ENCODE data around the gene SELENOO. TPM values are rescaled to one million over a fixed set of nuclear protein-coding genes. Genes with fewer than 3 reads are reported as not detected.

Gene SELENOO
- polyA plus RNA-seq, 1 experiment, result 6.8 TPM

- H3K27me3 ChIP-seq (ENCODE audit: control insufficient read depth, insufficient read depth, low read length), result no peaks in the 10 kb centered on the region
- H3K9me3 ChIP-seq (ENCODE audit: control insufficient read depth, insufficient read depth, low read length), result no peaks in the 10 kb centered on the region; the same call in 1 of the 2 replicates
- H3K27ac ChIP-seq (ENCODE audit: low read depth, low read length), result no peak overlapping the region
- ChIA-PET CTCF (interaction anchor here (0.7 kb wide), 1 partner anchor 38 kb away, joined by 3 read pairs; no protein-coding TSS in a partner anchor), POLR2A (interaction anchor here (0.6 to 0.7 kb wide), 2 partner anchors 204 to 225 kb away, joined by 4 read pairs; no protein-coding TSS in a partner anchor)
- TF ChIP-seq CTCF (IDR thresholded peaks at IDR 0.05; ENCODE audit: low read depth, low read length), result no peak
- no peak for DNase-seq (ENCODE audit: low read depth, low spot score)
- H3K4me3 ChIP-seq (ENCODE audit: low read depth, low read length), result peak overlapping the region; percentile 67
These were observed 13.9 kb upstream of the SELENOO start for GRCh38 chr22:50186761-50187523.

DNA sequence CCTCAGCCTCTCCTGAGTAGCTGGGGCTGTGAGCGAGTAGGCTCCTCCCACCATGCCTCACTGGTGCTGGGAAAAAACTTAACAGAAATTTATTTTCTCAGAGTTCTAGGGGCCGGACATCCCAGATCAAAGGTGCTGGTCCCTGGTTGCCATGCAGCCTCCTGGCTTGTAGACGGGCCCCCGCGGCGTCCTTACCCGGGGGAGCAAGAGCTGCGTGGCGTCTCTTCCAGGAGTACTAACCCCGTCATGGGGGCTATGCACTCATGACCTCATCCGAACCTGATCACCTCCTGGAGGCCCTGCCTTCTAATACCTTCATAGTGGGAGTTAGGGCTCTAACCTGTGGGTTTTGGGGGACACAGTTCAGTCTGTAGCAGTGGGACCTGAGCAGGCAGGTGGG is 12.5 kb upstream of the SELENOO start:
- ChIA-PET POLR2A (no interaction called here), CTCF (no interaction called here)
- DNase-seq (ENCODE audit: low read depth, low spot score), result no peak
- no peak overlapping the region for H3K4me3 ChIP-seq (ENCODE audit: low read depth, low read length)
- no peaks in the 10 kb centered on the region for H3K27me3 ChIP-seq (ENCODE audit: control insufficient read depth, insufficient read depth, low read length)
- no peaks in the 10 kb centered on the region; the same call in 1 of the 2 replicates for H3K9me3 ChIP-seq (ENCODE audit: control insufficient read depth, insufficient read depth, low read length)
- no peak for TF ChIP-seq CTCF (IDR thresholded peaks at IDR 0.05; ENCODE audit: low read depth, low read length)
- H3K27ac ChIP-seq (ENCODE audit: low read depth, low read length), result no peak overlapping the region

- POLR2A ChIA-PET, result no interaction called here
- Histone ChIP-seq H3K27me3 (ENCODE audit: control insufficient read depth, insufficient read depth, low read length) (no peaks in the 10 kb centered on the region), H3K9me3 (ENCODE audit: control insufficient read depth, insufficient read depth, low read length) (no peaks in the 10 kb centered on the region; the same call in 1 of the 2 replicates), H3K4me3 (ENCODE audit: low read depth, low read length) (no peak overlapping the region), H3K27ac (ENCODE audit: low read depth, low read length) (peak overlapping the region; percentile 39)
- DNase-seq (ENCODE audit: low read depth, low spot score), result no peak
- CTCF ChIA-PET, result no interaction called here
- no peak for TF ChIP-seq CTCF (IDR thresholded peaks at IDR 0.05; ENCODE audit: low read depth, low read length)
These were observed 11.5 kb upstream of the SELENOO start for GRCh38 chr22:50189184-50189848.

GRCh38 chr22:50189849-50190181 is 11.0 kb upstream of the SELENOO start:
- POLR2A ChIA-PET, result no interaction called here
- Histone ChIP-seq H3K4me3 (ENCODE audit: low read depth, low read length) (no peak overlapping the region), H3K27ac (ENCODE audit: low read depth, low read length) (peak overlapping the region; percentile 39), H3K9me3 (ENCODE audit: control insufficient read depth, insufficient read depth, low read length) (no peaks in the 10 kb centered on the region; the same call in 1 of the 2 replicates), H3K27me3 (ENCODE audit: control insufficient read depth, insufficient read depth, low read length) (no peaks in the 10 kb centered on the region)
- no peak for TF ChIP-seq CTCF (IDR thresholded peaks at IDR 0.05; ENCODE audit: low read depth, low read length)
- CTCF ChIA-PET, result no interaction called here
- DNase-seq (ENCODE audit: low read depth, low spot score), result no peak

Data from AG04450 (cell line).